VCaP (cell line): ENCODE measurements around the gene AGBL3.
A peak's percentile ranks its signal among the peaks of the same experiment; 100 is the strongest.

Experiments
- H3K27ac ChIP-seq: fragments of 450-650 bp; 2 replicates; pipeline ENCODE4 v1.5.1; 2017
- TF ChIP-seq, protein P1 (sequence below): fragments of 450-650 bp; conservative IDR thresholded peaks from 2 replicates; pipeline ENCODE4 v1.5.1; 2017; ENCODE audit warnings: mild to moderate bottlenecking, moderate library complexity

The AGBL3 gene

GRCh38 chr7:135147899-135148721, 161.8 kb downstream of the AGBL3 start, which contains the start of gene TMEM140:
TMEM140 (plus strand) TSS chr7:135148072; CDS start chr7:135164442, 16,370 bp downstream.
- peak within 1 kb of the TSS; percentile 73 for H3K27ac ChIP-seq
- TF ChIP-seq, protein P1, sequence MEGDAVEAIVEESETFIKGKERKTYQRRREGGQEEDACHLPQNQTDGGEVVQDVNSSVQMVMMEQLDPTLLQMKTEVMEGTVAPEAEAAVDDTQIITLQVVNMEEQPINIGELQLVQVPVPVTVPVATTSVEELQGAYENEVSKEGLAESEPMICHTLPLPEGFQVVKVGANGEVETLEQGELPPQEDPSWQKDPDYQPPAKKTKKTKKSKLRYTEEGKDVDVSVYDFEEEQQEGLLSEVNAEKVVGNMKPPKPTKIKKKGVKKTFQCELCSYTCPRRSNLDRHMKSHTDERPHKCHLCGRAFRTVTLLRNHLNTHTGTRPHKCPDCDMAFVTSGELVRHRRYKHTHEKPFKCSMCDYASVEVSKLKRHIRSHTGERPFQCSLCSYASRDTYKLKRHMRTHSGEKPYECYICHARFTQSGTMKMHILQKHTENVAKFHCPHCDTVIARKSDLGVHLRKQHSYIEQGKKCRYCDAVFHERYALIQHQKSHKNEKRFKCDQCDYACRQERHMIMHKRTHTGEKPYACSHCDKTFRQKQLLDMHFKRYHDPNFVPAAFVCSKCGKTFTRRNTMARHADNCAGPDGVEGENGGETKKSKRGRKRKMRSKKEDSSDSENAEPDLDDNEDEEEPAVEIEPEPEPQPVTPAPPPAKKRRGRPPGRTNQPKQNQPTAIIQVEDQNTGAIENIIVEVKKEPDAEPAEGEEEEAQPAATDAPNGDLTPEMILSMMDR, result 0 out of 2 replicates have a peak, but pooled peaks have one; percentile 5

DNA sequence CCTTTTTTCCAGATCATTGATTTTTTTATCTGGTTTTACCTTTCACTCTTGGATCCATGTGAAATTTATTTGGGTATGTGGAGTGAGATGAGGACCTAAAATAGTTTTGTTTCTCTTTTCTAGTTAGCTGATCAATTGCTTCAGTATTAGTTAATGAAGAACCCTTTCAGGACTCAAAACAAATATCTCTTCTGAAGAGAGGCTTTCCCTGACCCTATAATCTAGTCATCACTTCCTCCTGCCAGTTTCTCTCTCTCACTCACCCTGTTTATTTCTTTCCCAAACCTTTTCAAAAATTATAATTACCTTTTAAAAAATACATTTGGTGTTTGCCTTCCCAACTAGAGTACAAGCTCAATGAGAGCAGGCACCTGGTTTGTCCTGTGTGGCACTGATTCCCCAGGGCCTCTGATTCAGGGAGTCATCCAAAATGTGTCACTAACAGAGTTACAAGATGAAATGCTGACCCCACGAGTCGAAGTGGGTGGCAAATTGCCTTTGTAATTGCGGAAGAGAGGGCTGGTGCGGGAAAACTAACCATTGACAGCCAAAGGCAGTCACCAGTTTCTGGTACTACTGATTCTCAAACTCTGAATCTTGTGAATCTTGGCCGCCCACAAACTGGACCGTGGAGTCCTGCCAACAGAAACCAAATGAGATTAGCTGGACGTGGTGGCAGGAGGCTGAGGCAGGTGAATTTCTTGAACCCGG, 163.9 kb downstream of the AGBL3 start:
- TF ChIP-seq, protein P1, result no peak
- no peak overlapping the region for H3K27ac ChIP-seq

DNA sequence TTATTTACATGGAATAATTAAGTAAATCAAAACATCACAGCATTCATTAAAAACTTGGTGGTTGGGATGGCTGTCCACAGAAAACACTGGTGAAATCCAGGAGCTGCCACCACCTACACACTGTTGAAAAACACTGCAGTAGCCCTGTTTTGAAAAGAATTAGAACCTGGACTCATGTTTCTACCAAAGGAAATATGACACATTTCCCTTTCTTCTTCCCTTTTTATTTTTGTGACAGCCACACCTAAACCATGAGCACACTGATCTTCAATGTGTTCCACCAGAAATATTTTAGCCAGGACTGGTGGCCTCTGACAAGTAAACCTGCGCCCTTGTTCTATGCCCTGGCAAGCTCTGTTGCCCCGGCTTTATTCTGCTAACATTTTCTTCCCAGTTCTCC, 164.8 kb downstream of the AGBL3 start:
- no peak overlapping the region for H3K27ac ChIP-seq
- TF ChIP-seq, protein P1, result no peak

DNA sequence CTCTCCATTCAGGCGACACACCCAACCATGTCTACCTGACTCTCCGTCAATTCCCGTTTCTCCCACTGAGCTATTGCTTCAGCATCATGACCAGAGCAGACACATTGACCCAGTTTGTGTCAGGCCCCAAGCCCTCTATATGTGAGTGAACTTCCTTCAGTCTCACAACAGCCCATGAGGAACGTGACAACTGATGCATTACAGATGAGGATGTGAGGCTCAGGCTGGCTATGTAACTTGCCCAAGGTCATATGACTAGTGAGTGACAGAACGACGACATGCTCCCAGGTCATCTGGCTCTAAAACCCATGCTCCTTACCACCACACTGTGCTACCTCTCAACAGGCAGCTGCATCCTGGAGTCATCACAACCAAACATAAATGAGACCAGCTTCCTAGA, 165.2 kb downstream of the AGBL3 start:
- TF ChIP-seq, protein P1, result no peak
- H3K27ac ChIP-seq, result no peak overlapping the region

- TF ChIP-seq, protein P1, result no peak
- no peak overlapping the region for H3K27ac ChIP-seq
Observed at GRCh38 chr7:135152442-135152841, 166.1 kb downstream of the AGBL3 start.

DNA sequence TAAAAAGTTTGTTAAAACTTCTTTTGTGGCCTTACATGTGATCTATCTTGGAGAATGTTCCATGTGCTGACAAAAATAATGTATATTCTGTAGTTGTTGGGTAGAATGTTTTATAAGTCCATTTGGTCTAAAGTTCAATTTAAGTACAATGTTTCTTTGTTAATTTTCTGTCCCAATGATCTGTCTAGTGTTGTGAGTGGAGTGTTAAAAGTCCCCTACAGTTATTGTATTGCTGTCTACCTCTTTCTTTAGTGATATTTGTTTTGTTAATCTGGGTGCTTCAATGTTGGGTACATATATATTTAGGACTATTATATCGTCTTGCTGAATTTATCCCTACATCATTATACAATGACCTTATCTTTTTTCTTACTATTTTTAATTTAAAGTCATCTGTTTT, 168.4 kb downstream of the AGBL3 start:
- TF ChIP-seq, protein P1, result no peak
- H3K27ac ChIP-seq, result no peak overlapping the region

DNA sequence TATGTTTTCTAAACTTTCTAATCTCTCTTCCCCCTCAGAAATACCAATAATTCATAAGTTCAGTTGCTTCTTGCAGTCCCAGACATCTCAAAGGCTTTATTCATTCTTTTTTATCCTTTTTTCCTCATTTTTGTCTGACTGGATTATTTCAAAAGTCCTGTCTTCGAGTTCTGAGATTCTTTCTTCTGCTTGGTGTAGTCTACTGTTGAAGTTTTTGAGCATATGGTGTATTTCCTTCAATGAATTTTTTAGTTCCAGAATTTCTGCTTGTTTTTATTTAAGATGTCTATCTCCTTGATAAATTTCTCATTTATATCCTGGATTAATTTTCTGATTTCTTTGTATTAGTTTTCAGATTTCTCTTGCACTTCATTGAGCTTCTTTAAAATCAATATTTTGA, 170.0 kb downstream of the AGBL3 start:
- TF ChIP-seq, protein P1, result no peak
- H3K27ac ChIP-seq, result no peak overlapping the region
